HG03575 (cell line): ENCODE data around the gene PCMTD2.

Experiments used
- ATAC-seq: cut with Tn5 transposase; IDR thresholded peaks from one replicate; pipeline ENCODE4 v1.9.1; 2021; ENCODE audit not compliant: unreplicated experiment, insufficient number of reproducible peaks, low FRiP score; ENCODE audit errors: extremely low read depth

The PCMTD2 gene

DNA sequence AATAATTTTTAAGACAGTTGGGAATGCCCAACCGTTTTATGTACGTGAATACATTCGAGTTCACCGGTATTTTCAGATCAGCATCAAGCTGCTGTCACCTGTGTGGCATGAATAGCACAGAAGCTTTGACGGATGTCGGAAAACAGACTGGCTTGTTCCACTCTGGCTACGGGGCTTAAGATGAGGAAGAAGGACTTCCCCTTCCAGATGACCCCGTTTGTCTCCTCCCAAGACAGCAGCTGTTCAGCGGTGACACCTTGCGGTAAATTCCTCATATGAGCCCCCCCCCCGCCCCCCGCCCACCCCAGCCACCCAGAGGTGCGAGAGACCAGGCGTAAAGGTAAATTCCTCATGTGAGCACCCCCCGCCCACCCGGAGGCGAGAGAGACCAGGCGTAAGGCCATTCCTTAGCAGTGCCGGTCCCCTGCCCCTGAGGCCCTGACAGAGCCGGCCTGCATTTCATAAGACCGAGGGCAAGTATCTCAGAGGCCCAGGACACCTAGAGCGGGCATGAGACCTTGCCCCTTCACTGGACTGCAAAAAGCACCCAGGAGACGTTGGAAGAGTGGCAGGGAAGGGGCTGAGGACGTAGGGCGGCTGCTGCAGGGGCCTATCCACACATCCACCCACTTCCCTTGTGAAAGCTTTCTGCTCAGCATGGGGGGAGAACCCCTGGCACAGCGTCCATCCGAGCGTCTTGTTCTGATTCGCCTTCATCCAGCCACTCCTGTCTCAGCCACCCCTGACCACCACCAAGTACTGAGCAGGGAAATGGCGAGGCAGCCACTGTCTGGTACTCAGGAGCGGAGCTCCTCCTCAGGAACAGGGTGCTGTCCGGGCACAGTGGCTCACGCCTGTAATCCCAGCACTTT lies 7.3 kb upstream of the PCMTD2 start:
- ATAC-seq = no peak

DNA sequence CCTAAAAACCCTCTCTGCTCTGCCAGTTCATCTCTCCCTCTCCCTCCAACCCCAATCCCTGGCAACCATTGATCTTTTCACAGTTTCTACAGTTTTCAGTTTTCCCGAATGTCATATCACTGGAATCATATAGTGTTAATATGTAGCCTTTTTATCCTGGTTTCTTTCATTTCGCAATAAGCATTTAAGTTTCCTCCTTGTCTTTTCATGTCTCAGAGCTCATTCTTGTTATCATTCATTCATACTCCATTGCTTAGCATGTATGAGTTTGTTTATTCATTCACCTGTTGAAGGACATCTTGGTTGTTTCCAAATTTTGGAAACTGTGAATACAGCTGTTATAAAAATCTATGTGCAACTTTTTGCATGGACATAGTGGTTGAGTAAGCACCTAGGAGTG lies 5.5 kb upstream of the PCMTD2 start:
- no peak for ATAC-seq

DNA sequence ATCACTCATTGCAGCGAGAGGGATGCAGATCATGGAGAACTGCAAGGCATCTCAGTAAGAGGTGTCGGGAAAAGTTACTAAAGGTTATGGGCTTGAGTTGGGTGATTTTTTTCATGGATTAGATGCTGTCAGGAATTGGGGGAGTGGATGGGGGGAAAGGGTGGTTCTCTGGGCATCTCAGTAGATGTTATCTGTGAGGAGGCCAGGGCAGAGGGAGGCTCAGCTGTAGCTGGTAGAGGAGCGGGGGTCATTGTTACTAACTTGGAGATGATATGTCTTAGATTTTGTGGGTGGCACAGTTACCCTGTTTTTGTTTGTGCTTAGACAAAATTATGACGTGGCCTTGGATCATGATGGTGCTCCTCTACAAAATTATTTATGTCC lies 2.6 kb upstream of the PCMTD2 start:
- ATAC-seq = no peak

DNA sequence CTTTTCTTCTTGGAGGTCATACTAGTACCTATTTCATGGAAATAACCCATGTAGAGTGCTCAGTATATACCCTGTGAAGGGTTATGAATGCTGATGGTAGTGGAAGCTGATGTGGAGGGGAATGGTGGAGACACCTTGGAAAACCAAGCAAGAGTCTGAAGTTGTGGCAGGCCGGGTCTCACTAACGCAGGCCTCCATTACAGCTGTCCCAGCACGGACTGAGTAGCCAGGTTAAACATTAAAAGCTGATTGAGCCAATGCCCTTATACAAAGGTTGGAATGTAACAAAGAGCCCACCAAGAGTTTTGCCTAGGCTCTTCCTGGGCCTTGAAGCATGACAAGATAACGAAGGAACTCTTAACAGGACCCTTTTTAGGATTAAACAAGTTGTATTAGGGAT lies 2.1 kb upstream of the PCMTD2 start:
- ATAC-seq = no peak

DNA sequence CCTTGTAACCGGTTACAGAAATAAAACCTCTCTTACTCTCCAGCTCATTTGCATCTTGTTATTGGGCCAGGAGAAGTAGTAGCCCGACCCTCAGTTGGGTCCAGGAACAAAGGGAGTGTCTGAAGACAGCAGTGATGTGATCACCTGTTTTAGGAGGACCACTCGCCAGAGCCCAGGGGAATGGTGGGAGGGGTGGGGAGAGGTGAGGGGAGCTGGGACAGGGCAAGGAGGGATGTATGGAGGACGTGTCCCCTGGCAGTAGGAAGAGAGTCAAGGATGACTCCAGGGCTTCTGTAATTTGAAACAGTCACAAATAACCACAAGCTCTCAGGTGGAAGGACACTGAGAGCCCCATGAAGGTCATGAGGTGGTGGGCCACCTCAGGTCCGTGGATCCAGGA lies 1.4 kb upstream of the PCMTD2 start:
- ATAC-seq = no peak

DNA sequence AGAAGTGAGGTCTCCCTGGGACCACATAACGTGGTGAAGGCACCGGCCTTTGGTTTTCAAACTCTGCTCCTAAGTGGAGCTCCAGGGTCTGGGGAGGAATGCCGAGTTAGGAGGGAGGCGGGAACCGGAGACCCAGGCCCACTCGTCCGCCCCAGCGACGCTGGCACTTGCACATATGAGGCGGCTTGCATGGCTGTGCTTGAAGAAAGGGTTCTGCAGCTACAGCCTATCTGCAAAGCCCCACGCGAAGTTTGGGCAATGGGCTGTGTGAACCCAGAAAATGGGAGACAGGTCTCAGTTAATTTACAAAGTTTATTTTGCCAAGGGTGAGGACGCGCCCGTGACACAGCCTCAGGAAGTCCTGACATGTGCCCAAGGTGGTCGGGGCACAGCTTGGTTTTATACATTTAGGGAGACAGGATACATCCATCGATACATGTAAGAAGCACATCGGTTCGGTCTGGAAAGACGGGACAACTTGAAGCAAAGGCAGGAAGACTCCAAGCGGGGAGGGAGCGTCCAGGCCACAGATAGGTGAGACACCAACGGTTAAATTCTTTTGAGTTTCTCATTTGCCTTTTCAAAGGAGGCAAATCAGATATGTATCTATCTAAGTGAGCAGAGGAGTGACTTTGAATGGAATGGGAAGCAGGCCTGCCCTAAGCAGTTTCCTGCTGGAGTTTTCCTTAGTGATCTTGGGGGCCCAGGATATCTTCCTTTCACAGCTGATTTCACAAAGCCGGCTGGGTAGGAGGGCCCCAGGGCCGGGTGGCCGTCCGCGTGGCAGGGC lies 782 bp upstream of the PCMTD2 start:
- ATAC-seq = no peak

DNA sequence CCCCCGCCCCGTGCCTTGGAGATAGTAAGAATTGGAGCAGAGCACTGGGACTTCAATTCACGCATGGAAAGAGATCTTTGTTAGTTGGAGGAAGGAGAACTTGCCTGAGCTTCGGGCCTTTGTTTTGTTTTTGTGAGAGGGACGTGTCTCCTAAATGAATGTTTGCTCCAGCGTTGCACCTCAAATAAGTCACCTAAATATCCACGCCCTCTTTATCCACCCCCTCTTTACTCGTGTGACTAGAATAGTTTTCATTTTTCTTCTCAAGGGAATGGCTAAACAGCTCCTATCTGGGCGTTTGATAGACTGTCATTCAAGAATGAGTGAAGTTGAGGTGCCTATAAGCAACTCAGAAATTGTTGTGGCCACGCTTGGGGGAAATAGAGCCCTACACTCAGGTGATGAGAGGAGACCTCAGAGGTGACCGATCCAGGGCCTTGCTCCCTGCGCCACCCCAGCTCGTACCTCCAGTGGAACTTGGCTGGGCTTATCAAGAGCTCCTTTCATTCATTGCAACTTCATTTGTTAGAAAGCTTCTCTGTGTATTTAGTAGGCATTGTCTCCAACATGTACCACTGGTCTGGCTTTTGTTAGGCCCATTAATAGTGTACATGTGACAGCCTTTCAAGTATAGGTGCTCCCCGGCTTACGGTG lies 861 bp downstream of the PCMTD2 start:
- no peak for ATAC-seq

DNA sequence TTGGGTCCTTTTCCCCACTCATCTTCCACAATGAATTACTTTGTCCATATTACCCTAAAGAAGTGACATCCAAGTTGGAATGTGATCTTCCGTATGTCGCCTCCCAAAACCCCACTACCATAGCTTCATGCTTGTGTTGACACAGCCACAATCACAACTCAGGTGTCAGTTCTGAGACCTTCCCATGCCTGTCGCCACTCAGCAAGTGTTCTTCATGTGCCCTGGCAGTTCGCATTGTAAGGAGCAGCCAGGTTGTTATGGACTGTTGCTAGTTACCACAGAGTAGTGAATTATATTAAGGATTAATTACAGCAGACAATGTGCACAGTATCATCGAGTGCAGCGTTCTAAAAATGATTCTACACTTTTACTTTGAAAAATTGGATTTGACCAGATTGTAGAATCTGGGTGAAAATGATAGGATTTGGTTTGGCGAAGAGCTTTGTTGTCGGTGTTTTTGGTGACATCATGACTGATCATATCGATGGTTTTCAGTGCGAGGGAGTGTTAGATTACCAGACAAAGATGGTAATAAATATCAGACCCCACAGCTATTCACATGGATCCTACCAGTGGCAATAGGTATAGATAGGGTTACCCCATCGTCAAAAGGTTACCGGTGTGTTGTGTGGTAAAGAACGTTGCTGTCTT lies 1.7 kb downstream of the PCMTD2 start:
- no peak for ATAC-seq

DNA sequence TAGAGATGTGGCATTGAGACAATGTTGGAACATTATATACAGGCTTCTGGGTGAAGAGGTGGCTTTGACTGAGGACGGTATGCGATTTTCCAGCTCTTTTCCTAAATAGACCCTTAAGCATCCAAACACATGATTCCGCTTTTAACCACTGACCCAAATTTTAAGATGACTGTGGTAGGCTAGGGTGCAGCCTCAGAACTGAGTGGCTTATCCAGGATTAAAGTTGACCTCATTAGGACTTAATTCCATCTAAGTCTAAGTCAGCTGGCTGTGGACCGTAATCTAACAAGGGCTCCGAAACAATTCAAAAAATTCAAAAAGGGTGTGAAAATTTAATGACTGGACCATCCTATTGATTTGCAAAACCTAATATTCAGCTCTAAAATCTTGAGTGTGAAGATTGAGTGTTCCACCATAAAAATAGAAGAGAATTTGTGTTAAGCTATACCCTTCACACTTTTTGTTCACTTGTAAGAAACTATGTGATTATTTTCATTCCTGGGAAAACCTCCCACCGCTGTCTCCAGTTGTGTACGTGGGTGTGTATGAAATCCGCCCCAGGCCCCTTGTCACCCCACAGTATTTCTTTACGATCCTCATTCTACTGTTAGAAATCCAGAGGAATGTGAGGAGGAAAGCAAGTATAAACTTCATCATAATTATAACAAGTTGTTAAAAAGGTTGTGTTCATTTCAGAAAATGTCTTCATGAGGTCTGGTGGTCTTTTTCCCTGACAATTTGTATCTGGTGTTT lies 2.7 kb downstream of the PCMTD2 start:
- ATAC-seq = no peak

DNA sequence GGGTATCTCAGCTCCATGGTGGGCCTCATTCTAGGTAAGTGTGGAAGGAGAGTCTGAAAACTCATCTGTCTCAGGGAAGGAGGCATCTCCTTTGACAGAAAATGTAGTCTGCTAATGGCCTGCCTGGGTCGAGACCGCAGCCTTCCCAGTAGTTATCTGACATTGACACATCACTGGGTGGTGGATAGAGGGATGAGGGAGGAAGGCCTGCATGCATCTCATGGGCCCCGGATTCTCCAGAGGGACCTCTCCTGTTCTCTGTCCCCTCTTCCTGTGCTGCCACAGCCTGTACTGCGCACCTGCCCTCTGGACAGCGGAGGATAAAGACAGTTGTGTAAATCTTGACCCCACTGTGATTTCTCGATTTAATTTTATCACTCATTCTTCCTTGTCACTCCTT lies 4.7 kb downstream of the PCMTD2 start:
- ATAC-seq = no peak

DNA sequence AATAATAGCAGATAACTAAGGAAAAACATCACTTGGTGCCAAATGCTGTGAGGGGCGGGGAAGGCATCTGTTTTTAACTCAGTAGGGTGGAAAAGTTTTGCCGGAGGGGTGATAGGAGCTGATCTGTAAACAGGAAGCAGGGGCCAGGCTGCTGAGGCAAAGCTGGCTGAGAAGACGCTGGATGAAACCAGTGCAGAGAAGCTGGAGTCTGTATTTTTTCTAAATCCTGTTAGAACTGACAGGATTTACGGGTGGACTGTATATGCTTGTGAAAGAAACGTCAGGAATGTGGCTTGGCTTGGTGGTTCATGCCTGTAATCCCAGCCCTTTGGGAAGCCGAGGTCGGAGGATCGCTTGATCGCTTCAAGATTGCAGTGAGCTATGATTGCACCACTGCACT lies 5.6 kb downstream of the PCMTD2 start:
- no peak for ATAC-seq

DNA sequence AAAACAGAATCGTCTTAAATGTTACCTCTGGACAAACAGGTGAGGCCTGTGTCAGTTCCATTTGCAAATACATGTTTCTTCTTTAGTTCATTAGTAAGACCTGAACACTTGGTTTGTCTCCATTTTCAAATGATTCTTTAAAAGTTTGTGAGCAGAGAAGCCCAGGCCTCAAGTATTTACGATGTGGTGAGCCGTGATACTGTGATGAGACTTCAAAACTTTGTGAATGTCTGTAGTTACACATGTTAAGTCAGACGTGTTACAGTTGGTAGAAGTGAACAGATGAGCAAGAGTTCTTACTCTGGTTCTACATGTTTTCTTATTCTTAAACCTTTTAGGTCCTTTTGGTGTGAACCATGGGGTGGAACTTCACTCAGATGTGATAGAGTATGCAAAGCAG lies 8.5 kb downstream of the PCMTD2 start:
- ATAC-seq = no peak

DNA sequence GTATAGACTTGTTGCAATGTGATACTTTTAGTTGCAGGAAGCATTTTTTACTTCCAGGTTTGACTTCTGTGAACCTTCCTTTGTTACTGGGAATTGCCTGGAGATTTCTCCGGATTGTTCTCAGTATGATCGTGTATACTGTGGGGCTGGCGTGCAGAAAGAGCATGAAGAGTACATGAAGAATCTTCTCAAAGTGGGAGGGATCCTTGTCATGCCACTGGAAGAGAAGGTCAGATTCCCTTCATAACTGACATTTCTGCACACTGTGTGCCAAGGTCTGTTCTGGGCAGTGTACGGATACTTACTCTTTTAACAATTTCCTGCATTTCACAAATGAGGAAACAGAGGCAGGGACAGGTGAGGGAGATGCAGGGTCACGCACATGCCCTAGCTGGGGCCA lies 9.7 kb downstream of the PCMTD2 start:
- no peak for ATAC-seq

DNA sequence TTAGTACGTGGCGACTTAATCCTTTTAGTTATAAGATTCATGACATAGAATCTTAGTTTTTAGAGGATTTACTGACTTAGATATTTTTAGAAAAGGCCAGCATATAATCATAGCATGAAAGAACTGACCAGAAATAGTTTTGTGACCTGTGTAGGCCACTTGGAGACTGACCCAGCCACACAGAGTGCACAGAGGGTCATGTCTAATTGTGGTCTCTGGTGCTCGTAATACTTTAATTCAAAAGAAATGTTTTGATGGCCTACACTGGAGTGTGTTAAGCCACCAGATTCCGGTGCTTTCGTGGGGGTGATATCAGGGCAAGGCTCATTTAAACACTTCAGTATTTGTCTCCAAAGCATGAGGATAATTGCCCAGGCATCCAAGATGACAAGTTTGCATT lies 11.4 kb downstream of the PCMTD2 start:
- no peak for ATAC-seq

DNA sequence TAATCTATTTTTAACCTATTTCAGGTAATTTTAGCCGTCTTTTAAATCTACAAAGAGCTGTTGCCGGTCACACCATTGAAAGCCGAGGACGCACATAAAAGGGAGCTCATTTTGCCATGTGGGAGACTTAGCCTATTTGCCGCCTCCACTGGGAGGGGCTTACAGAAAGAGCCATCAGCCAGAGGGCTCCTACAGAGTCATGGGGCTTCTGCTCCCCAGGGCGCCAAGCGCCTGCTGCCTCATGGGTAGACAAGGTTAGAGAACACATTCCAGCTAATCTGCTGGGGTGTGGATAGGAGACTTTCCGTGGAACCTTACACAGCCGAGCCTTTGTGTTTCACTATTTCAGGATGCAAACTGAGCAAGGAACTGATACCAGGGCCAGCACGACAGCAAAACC lies 12.6 kb downstream of the PCMTD2 start:
- no peak for ATAC-seq

DNA sequence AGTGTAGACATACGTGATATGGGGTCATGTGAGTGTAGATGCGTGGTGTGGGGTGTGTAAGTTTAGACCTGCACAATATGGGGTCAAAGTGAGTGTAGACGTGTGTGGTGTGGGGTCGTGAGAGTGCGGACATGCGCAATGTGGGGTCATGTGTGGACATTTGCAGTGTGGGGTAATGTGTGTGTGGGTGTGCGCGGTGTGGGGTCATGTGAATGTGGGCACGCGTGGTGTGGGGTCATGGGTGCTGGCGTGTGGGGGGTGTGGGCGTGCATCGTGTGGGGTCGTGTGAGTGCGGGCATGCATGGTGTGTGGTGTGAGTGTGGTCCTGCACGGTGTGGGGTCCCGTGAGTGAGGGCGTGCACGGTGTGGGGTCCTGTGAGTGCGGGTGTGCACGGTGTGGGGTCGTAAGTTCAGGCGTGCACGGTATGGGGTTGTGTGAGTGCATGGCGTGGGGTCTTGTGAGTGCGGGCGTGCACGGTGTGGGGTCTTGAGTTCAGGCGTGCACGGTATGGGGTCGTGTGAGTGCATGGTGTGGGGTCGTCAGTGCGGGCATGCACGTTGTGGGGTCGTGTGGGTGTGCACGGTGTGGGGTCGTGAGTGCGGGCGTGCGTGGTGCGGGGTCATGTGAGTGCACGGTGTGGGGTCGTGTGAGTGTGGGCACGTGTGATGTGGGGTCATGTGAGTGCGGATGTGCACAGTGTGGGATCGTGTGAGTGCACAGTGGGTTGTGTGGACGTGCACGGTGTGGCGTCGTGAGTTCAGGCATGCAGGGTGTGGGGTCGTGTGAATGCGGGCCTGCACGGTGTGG lies 14.3 kb downstream of the PCMTD2 start:
- ATAC-seq = no peak

DNA sequence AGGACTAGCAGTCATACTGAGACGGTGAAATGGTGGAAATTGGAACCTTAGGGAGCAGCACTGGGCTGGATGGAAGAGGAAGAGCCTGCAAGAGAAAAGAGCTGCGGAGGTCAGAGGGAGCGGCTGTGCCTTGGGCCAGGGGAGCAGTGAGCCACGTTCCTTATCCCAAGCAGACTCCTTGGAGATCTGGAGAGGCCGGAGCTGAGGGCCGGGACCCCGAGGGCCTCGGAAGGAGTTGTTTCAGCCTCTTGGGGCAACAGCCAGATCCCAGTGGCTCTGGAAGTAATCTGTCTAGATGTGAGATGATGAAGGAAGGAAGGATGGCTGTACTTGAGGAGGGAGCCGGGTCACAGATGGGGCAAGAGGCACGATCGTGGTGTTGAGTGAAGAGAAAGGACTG lies 16.1 kb downstream of the PCMTD2 start:
- no peak for ATAC-seq

DNA sequence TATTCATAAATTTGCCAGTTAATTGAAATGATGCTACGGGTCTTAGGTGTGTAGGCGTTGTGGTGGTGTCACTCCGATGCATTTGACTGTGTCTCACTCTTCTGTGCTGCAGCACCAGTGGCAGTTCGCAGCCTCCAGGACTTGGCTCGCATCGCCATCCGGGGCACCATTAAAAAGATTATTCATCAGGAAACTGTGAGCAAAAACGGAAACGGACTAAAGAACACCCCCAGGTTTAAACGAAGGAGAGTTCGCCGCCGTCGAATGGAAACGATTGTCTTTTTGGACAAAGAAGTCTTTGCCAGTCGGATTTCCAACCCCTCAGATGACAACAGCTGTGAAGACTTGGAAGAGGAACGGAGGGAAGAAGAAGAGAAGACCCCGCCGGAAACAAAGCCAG lies 17.6 kb downstream of the PCMTD2 start:
- no peak for ATAC-seq
